Caco-2 (cell line): ENCODE measurements around the gene CCNJ. TPM values are rescaled to one million over a fixed set of nuclear protein-coding genes. Genes with fewer than 3 reads are reported as not detected.
A peak's percentile ranks its signal among the peaks of the same experiment; 100 is the strongest.

Experiments
- BruUV-seq: library from RNA; stranded (reverse); fragments of 400-500 nt; replicated peaks from 2 replicates; lab custom pipeline; 2021; lab: Mats Ljungman, UMichigan
- CTCF ChIA-PET: fragments of 300-600 bp; sonication (Branson Sonifier 250); formaldehyde crosslinking; loops from one replicate; lab custom pipeline; 2022; ENCODE audit warnings: antibody characterized with exemption; lab: Charles Lee
- POLR2A ChIA-PET: fragments of 300-600 bp; sonication (Branson Sonifier 250); formaldehyde crosslinking; loops from one replicate; lab custom pipeline; 2022; ENCODE audit warnings: antibody characterized with exemption; lab: Charles Lee
- DNase-seq, 2 experiments: peaks; one replicate each; pipeline versions ENCODE4 v3.0.0 to v3.0.0-alpha.2; 2020 to 2022
- H3K27me3 ChIP-seq: replicated peaks from 2 replicates; pipeline ENCODE4 v1.6.0; 2011; ENCODE audit warnings: low read length; ENCODE audit not compliant: control insufficient read depth, insufficient read depth
- H3K36me3 ChIP-seq: 2 replicates; pipeline ENCODE4 v1.5.1; 2011; ENCODE audit warnings: low read length; ENCODE audit not compliant: control insufficient read depth, insufficient read depth
- H3K4me1 ChIP-seq: fragments of 250-450 bp; sonication (Bioruptor Pico); 2 replicates; pipeline ENCODE4 v1.5.1; 2020; ENCODE audit warnings: mild to moderate bottlenecking
- H3K4me3 ChIP-seq: 2 replicates; pipeline ENCODE4 v1.5.1; 2011; ENCODE audit warnings: low read depth, mild to moderate bottlenecking, control low read depth, low read length
- H3K9me3 ChIP-seq: fragments of 250-450 bp; sonication (Bioruptor Pico); 2 replicates; pipeline ENCODE4 v1.5.1; 2020; ENCODE audit warnings: mild to moderate bottlenecking, moderate library complexity
- H3K27ac Mint-ChIP-seq: one replicate; pipeline ENCODE4 v1.8.0; 2022; ENCODE audit warnings: mixed read lengths; ENCODE audit not compliant: unreplicated experiment
- H3K27me3 Mint-ChIP-seq: one replicate; pipeline ENCODE4 v1.8.0; 2022; ENCODE audit warnings: mixed read lengths; ENCODE audit not compliant: insufficient read depth, unreplicated experiment
- H3K36me3 Mint-ChIP-seq: one replicate; pipeline ENCODE4 v1.8.0; 2022; ENCODE audit warnings: mild to moderate bottlenecking, mixed read lengths; ENCODE audit not compliant: insufficient read depth, unreplicated experiment
- H3K4me1 Mint-ChIP-seq: one replicate; pipeline ENCODE4 v1.8.0; 2022; ENCODE audit warnings: low read depth, mixed read lengths; ENCODE audit not compliant: unreplicated experiment
- H3K4me3 Mint-ChIP-seq: one replicate; pipeline ENCODE4 v1.8.0; 2022; ENCODE audit warnings: mild to moderate bottlenecking, moderate library complexity, mixed read lengths; ENCODE audit not compliant: unreplicated experiment
- H3K9me3 Mint-ChIP-seq: one replicate; pipeline ENCODE4 v1.8.0; 2022; ENCODE audit warnings: mixed read lengths; ENCODE audit not compliant: unreplicated experiment
- CTCF ChIP-seq, 2 experiments: fragments of 200-600 bp in 1 of 2; IDR thresholded peaks; 1 replicate in 1 of 2; 2 replicates in 1 of 2; pipeline versions ENCODE4 v1.5.1 to v1.8.0; 2011 to 2022; ENCODE audit warnings: antibody characterized with exemption in 1 of 2, control low read depth in 1 of 2, inconsistent platforms in 1 of 2, low read depth in 1 of 2, low read length in 1 of 2, mild to moderate bottlenecking in 1 of 2, moderate library complexity in 1 of 2; ENCODE audit not compliant: insufficient read depth in 1 of 2, severe bottlenecking in 1 of 2, unreplicated experiment in 1 of 2
- intact Hi-C: fragments of 100-400 bp; cut with micrococcal nuclease; formaldehyde crosslinking; loops from one replicate; pipeline ENCODE4 v1.10.0; 2022; ENCODE audit not compliant: unreplicated experiment
- total RNA-seq: library from RNA; stranded (reverse); gene quantifications from 2 replicates; pipeline ENCODE4 v1.2.3, GENCODE V29; 2022

CCNJ gene
- total RNA-seq, 1 experiment from 2014 or later: 23.5 TPM

DNA sequence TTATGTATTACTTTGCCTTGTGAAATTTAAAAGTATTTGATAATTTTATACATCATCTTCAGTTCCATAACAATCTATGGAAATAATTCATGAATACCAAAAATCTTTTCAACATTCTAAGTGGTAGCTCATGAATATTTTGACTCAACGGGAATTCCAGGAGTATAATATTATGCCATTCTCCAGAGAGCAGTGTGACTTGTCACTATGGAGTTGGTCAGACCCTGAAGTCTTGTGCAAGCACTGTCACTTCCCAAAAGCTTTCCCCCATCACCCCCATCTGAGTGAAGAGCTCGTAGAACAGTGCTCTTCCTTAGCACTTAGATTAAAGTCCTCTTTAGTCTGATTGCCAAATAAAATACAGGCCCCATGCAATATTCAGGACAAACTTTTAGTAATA lies 29.4 kb upstream of the CCNJ start:
- peaks cover 12% of the 10 kb centered on the region for H3K4me1 Mint-ChIP-seq
- H3K27ac Mint-ChIP-seq: no peak overlapping the region
- TF ChIP-seq CTCF (IDR thresholded peaks at IDR 0.05; ENCODE audit: insufficient read depth in 1 of 2, low read depth in 1 of 2, low read length in 1 of 2, severe bottlenecking in 1 of 2, unreplicated experiment in 1 of 2): no peak
- Histone ChIP-seq H3K9me3 (no peaks in the 10 kb centered on the region), H3K27me3 (0 out of 2 replicates have a peak, but pooled peaks cover 2% of the 10 kb centered on the region), H3K4me3 (no peak overlapping the region), H3K36me3 (no peaks in the 10 kb centered on the region), H3K4me1 (0 out of 2 replicates have a peak, but pooled peaks cover 5% of the 10 kb centered on the region)
- intact Hi-C loops: no loop called here
- H3K4me3 Mint-ChIP-seq: no peak overlapping the region
- ChIA-PET CTCF (no interaction called here), POLR2A (no interaction called here)
- DNase-seq: no peak
- peaks cover 6% of the 10 kb centered on the region for H3K27me3 Mint-ChIP-seq
- H3K9me3 Mint-ChIP-seq: no peaks in the 10 kb centered on the region
- BruUV-seq: no TSS peak
- no peaks in the 10 kb centered on the region for H3K36me3 Mint-ChIP-seq

DNA sequence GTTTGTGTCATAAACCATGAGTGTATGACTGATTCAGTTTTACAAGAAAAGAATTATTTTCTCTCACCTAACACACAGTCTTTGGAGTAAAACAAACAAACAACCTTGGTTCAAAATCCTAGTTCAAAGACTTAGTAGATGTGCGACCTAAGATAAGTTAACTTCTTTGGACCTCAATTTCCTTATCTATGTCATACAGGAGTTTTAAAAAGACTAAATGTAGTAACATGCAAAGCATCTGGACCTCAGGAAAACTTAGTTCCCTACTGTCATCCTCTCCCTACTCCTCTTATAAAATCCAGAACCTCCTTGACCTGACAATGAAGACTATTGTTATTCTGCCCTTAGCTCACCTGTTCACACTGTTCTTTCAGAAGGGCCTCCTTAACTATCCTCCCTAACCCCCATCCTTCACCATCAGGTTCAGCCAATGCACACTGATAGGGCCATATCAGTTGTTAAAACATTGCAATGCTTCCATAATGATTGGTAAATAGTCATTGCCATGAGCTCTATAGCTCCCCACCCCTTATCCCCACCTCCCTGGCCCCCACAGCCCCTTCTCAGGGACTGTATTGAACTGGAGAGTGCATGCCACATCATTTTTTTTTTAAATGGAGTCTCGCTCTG lies 28.8 kb upstream of the CCNJ start:
- Histone ChIP-seq H3K27me3 (0 out of 2 replicates have a peak, but pooled peaks cover 2% of the 10 kb centered on the region), H3K9me3 (no peaks in the 10 kb centered on the region), H3K4me3 (no peak overlapping the region), H3K36me3 (no peaks in the 10 kb centered on the region), H3K4me1 (0 out of 2 replicates have a peak, but pooled peaks cover 5% of the 10 kb centered on the region)
- no peak for TF ChIP-seq CTCF (IDR thresholded peaks at IDR 0.05; ENCODE audit: insufficient read depth in 1 of 2, low read depth in 1 of 2, low read length in 1 of 2, severe bottlenecking in 1 of 2, unreplicated experiment in 1 of 2)
- peaks cover 6% of the 10 kb centered on the region for H3K4me1 Mint-ChIP-seq
- no TSS peak for BruUV-seq
- no peak for DNase-seq
- POLR2A ChIA-PET: no interaction called here
- CTCF ChIA-PET: no interaction called here
- intact Hi-C loops: no loop called here
- no peaks in the 10 kb centered on the region for H3K9me3 Mint-ChIP-seq
- H3K27ac Mint-ChIP-seq: no peak overlapping the region
- H3K27me3 Mint-ChIP-seq: peaks cover 3% of the 10 kb centered on the region
- no peaks in the 10 kb centered on the region for H3K36me3 Mint-ChIP-seq
- no peak overlapping the region for H3K4me3 Mint-ChIP-seq

DNA sequence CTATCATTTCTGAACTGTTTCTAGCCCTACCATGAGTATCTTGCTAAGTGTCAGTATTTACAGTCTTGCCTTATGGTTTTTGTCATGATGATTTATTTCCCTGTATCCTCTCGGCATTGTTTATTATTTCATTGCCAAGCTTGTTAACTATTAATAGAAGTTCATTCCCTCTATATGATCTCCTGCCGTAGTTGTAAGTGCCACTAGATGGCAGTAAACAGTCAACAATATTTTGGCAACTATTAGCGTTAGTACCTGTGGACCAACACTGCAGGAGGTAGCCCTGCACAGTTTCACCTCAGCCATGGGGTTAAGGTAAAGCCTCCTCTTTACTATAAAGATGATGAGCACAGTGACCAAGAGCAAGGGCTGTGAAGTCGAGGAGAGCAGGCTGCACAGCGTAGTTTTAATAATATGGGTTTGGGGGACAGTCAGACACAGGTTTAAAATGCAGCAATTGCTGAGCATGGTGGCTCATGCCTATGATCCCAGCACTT lies 26.1 kb upstream of the CCNJ start:
- BruUV-seq: no TSS peak
- POLR2A ChIA-PET: interaction anchor here (0.6 to 1.8 kb wide), 2 partner anchors 73 to 113 kb away, joined by 4 to 7 read pairs; partner anchors contain the start of gene ZNF518A
- Mint-ChIP-seq H3K4me3 (no peak overlapping the region), H3K4me1 (peaks cover 6% of the 10 kb centered on the region), H3K27ac (no peak overlapping the region), H3K9me3 (no peaks in the 10 kb centered on the region), H3K36me3 (no peaks in the 10 kb centered on the region), H3K27me3 (no peaks in the 10 kb centered on the region)
- H3K27me3 ChIP-seq: no peaks in the 10 kb centered on the region
- 0 out of 2 replicates have a peak, but pooled peaks cover 5% of the 10 kb centered on the region for H3K4me1 ChIP-seq
- intact Hi-C loops: loop anchor here (1.0 to 2.0 kb wide), 6 partner anchors 26 to 323 kb away; partner anchors contain the start of genes CCNJ and ZNF518A
- no peaks in the 10 kb centered on the region for H3K9me3 ChIP-seq
- no peak overlapping the region for H3K4me3 ChIP-seq
- peak; percentile 54 to 75 for DNase-seq
- TF ChIP-seq CTCF (IDR thresholded peaks at IDR 0.05; ENCODE audit: insufficient read depth in 1 of 2, low read depth in 1 of 2, low read length in 1 of 2, severe bottlenecking in 1 of 2, unreplicated experiment in 1 of 2): peak; percentile 64 to 75
- CTCF ChIA-PET: interaction anchor here (0.6 to 1.9 kb wide), 17 partner anchors 10 to 358 kb away, joined by 3 to 26 read pairs (median 4); partner anchors contain the start of genes CCNJ, TCTN3 and ZNF518A
- no peaks in the 10 kb centered on the region for H3K36me3 ChIP-seq
